Heart right ventricle (tissue), 16 donors: Measurements from ENCODE around the gene C9orf50. TPM values are rescaled to one million over a fixed set of nuclear protein-coding genes. Genes with fewer than 3 reads are reported as not detected.

Source experiments
- ATAC-seq, 8 donors: fragments of 200-7000 bp; cut with Tn5 transposase; one replicate each; pipeline ENCODE4 v1.9.1; 2020; ENCODE audit warnings: mild to moderate bottlenecking in 8 of 8, moderate library complexity in 8 of 8, moderate number of reproducible peaks in 1 of 8
- DNase-seq, 2 donors: peaks; one replicate each; pipeline ENCODE4 v3.0.0-alpha.2; 2020
- H3K27ac ChIP-seq, 10 donors: fragments of 200-600 bp; sonication (generic) in 2 of 10; one replicate each; pipeline versions ENCODE4 v1.5.0 to v1.8.0; 2020 to 2022; ENCODE audit warnings: mild to moderate bottlenecking in 3 of 10
- H3K27me3 ChIP-seq, 7 donors: fragments of 200-600 bp; one replicate each; pipeline ENCODE4 v1.8.0; 2021 to 2022; ENCODE audit warnings: mild to moderate bottlenecking in 2 of 7
- H3K36me3 ChIP-seq, 9 donors: fragments of 200-600 bp; sonication (generic) in 1 of 9; one replicate each; pipeline versions ENCODE4 v1.5.0 to v1.8.0; 2020 to 2022; ENCODE audit warnings: mild to moderate bottlenecking in 2 of 9
- H3K4me1 ChIP-seq, 9 donors: fragments of 200-600 bp; sonication (generic) in 1 of 9; one replicate each; pipeline versions ENCODE4 v1.5.0 to v1.8.0; 2020 to 2022; ENCODE audit warnings: mild to moderate bottlenecking in 4 of 9
- H3K4me3 ChIP-seq, 10 donors: fragments of 200-600 bp; sonication (generic) in 2 of 10; one replicate each; pipeline versions ENCODE4 v1.5.0 to v1.8.0; 2020 to 2022; ENCODE audit warnings: mild to moderate bottlenecking in 7 of 10, moderate library complexity in 2 of 10
- H3K9me3 ChIP-seq, 11 donors: fragments of 200-600 bp in 10 of 11; sonication (generic) in 2 of 11; one replicate each; pipeline versions ENCODE4 v1.5.0 to v1.8.0; 2013 to 2022; ENCODE audit warnings: mild to moderate bottlenecking in 2 of 11, control low read depth in 1 of 11, moderate library complexity in 1 of 11
- WGBS, 2 donors: extraction: QIAGEN DNeasy Blood & Tissue Kit; methylation state at CpG; one replicate each; pipeline ENCODE4 v1.1.7; 2013; ENCODE audit warnings: inconsistent platforms in 1 of 2; 5-methylcytosine and 5-hydroxymethylcytosine counted together
- intact Hi-C, 10 donors: fragments of 100-400 bp; cut with DNase I; formaldehyde crosslinking; loops; one replicate each; pipeline versions ENCODE4 v1.11.1 to v1.14.2; 2022
- polyA plus RNA-seq, 2 donors: library from polyadenylated mRNA; stranded (reverse); fragments of 200-250 nt; gene quantifications; one replicate each; pipeline ENCODE4 v1.2.3, GENCODE V29; 2013
- total RNA-seq, 10 donors: library from RNA; stranded (reverse); fragmentation: NEBNext Ultra II Directional in 3 of 10; extraction: Animal tissue kit (Norgen Biotek cat#: 25700) in 3 of 10; gene quantifications; one replicate each; pipeline versions ENCODE4 v1.2.1 to v1.2.4, GENCODE V29; 2021 to 2023
- TF ChIP-seq, protein P1 (sequence below), 9 donors: fragments of 200-600 bp; sonication (generic) in 2 of 9; IDR thresholded peaks; one replicate each; pipeline versions ENCODE4 v1.5.0 to v1.8.0; 2021 to 2022; ENCODE audit warnings: antibody characterized with exemption in 9 of 9, mild to moderate bottlenecking in 5 of 9, moderate library complexity in 1 of 9
- donor health status: Arrhythmogenic right ventricular cardiomyopathy.
- donor health status: ischemic (EF 13 %, LVEDD 7.1; RV severe dilation, severe dysfunction).
- donor health status: healthy with polysubstance abuse.
- donor health status: DM: no; HTN: yes; CAD: no.
- donor health status: DM: no; HTN: no; CAD: no.
- donor health status: ischemic (EF 25% LVEDD 6.9; RV normal size, moderate dysfunction).
- donor health status: ischemic (EF 25% LVEDD 5.7; RV mildly dilated, moderate dysfunction).
- donor health status: healthy.
- donor health status: DM: yes; HTN: yes; CAD: no.
- donor health status: Ischemic cardiomyopathy.
- donor health status: ischemic (EF 35%, LVEDD 5.7; RV mildly dilated, moderate dysfunction).
- donor health status: nonischemic (EF 11% LVEDD 7.7; RV severe dilation, severe dysfunction).
- donor health status: DM: yes; HTN: yes; CAD: no.
- donor health status: PGD.
- donor health status: ischemic (EF 29% LVEDD 5.4; RV normal size, mild dysfunction).
- donor health status: nonischemic (EF 23%, LVEDD 6.1; RV moderate dilation, normal function).

The C9orf50 gene
- total and polyA plus RNA-seq, 12 donors = not detected

DNA sequence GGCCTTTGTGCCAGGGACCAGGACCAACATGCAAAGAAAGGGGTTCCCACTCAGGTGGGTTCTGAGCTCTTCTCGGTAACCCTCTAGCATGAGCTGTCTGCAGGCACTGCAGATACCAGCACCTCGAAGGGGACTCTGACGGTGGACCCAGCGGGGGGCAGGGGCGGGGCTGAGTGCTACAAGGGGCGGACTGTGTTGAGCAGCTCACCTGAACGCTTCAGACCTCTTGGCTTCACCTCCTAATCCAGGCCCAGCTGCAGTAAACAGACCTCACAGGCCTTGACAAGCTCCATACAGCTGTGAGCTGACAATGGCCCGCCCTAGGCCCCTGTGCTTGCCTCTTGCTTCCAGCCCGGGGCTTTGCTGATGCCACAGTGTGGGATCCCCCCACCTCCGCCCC, 48.4 kb downstream of the C9orf50 start:
- no peak for DNase-seq
- Histone ChIP-seq H3K27ac (no peak overlapping the region), H3K36me3 (no peaks in the 10 kb centered on the region), H3K27me3 (peaks cover 0 to 23% (median 0%) of the 10 kb centered on the region in 7 donors), H3K4me1 (peaks cover 16 to 48% (median 29%) of the 10 kb centered on the region in 9 donors), H3K4me3 (no peak overlapping the region), H3K9me3 (peaks cover 0 to 8% (median 0%) of the 10 kb centered on the region in 11 donors)
- intact Hi-C loops = no loop called here
- TF ChIP-seq, protein P1, sequence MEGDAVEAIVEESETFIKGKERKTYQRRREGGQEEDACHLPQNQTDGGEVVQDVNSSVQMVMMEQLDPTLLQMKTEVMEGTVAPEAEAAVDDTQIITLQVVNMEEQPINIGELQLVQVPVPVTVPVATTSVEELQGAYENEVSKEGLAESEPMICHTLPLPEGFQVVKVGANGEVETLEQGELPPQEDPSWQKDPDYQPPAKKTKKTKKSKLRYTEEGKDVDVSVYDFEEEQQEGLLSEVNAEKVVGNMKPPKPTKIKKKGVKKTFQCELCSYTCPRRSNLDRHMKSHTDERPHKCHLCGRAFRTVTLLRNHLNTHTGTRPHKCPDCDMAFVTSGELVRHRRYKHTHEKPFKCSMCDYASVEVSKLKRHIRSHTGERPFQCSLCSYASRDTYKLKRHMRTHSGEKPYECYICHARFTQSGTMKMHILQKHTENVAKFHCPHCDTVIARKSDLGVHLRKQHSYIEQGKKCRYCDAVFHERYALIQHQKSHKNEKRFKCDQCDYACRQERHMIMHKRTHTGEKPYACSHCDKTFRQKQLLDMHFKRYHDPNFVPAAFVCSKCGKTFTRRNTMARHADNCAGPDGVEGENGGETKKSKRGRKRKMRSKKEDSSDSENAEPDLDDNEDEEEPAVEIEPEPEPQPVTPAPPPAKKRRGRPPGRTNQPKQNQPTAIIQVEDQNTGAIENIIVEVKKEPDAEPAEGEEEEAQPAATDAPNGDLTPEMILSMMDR (IDR thresholded peaks at IDR 0.05) = no peak
- no peak for ATAC-seq
- 88 to 96% methylated on average over 10 of the region's 10 CpGs for WGBS, 2 donors

DNA sequence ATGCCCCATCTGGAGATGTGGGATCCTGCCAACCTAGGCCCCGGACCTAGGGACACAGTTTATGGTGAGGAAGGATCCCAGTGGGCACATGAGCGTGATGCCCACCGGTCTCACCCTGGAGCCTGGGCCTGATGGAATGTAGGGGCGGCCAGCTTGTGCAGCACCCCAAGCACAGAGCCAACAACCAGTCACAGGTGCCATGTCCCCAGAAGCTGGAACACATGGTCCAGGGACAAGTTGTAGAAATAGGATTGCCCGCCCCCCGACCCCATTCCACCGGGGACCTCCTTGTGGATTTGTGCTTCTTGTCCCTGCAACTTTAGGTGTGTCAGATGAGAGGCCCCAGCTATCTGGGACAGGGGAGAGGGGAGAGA, 48.9 kb downstream of the C9orf50 start:
- Histone ChIP-seq H3K9me3 (peaks cover 0 to 5% (median 0%) of the 10 kb centered on the region in 11 donors), H3K27ac (no peak overlapping the region), H3K4me3 (no peak overlapping the region), H3K27me3 (peaks cover 0 to 27% (median 0%) of the 10 kb centered on the region in 7 donors), H3K36me3 (no peaks in the 10 kb centered on the region), H3K4me1 (peaks cover 16 to 48% (median 31%) of the 10 kb centered on the region in 9 donors)
- ATAC-seq = no peak
- DNase-seq = no peak
- intact Hi-C loops = no loop called here
- TF ChIP-seq, protein P1 (IDR thresholded peaks at IDR 0.05) = no peak
- WGBS, 2 donors = 94 to 97% methylated on average over 7 of the region's 7 CpGs

- Histone ChIP-seq H3K27ac (peak overlapping the region in 9 of 10 donors; percentile 15 to 82 (median 70)), H3K4me3 (no peak overlapping the region), H3K27me3 (peaks cover 0 to 32% (median 0%) of the 10 kb centered on the region in 7 donors), H3K9me3 (peaks cover 0 to 5% (median 0%) of the 10 kb centered on the region in 11 donors), H3K4me1 (peaks cover 12 to 42% (median 29%) of the 10 kb centered on the region in 9 donors), H3K36me3 (no peaks in the 10 kb centered on the region)
- intact Hi-C loops = no loop called here
- 73 to 77% methylated on average over 13 of the region's 13 CpGs for WGBS, 2 donors
- DNase-seq (no peak), ATAC-seq (no peak)
- TF ChIP-seq, protein P1 (IDR thresholded peaks at IDR 0.05) = no peak
Measured at GRCh38 chr9:129571298-129572051, 49.4 kb downstream of the C9orf50 start.

DNA sequence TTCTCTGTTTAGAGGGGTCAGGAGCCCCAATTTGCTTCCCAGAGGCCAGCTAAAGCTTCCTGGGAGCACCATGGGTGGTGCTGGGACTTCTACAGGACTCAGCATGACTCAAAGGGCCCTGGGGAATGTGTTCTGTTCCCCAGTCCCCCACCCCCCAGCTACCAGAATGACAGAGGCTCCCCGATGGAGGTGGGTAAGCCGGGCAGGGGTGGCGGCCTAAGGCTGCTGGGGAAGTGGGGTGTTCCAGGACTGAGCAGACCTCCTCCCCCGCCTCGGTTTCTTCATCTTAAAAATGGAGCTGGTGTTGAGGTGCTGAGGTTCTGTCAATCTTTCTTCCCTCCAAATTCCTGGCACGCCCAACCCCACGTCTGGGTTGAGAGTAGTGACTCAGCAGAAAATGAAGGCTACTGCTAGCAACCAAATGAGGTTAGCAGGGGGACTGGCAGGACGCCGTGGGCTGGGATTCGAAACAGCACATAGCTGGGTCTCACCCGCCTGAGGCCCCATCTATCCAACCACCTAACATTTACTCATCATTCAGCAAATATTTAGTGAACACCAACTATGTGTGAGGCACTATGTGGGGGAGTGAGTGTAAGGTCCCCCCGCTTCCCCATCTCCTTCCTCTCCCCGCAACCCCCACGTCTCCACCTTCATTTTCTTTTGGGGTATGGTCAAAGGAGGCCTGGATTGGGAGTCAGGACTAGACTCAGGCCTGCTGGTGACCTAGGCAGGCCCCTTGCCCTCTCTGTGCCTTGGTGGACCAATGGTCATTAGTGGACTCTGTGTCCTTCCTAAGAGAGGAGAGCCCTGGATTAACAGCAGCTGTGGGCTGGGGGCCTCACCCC, 50.2 kb downstream of the C9orf50 start:
- intact Hi-C loops = no loop called here
- H3K36me3 ChIP-seq = no peaks in the 10 kb centered on the region
- peak in 6 of 8 donors; percentile 11 to 41 (median 32) for ATAC-seq
- peak; percentile 47 to 50 for DNase-seq
- H3K9me3 ChIP-seq = peaks cover 0 to 5% (median 0%) of the 10 kb centered on the region in 11 donors
- 67 to 70% methylated on average over 14 of the region's 14 CpGs for WGBS, 2 donors
- H3K4me1 ChIP-seq = peaks cover 12 to 41% (median 29%) of the 10 kb centered on the region in 9 donors
- TF ChIP-seq, protein P1 (IDR thresholded peaks at IDR 0.05) = no peak
- peak overlapping the region in 9 of 10 donors; percentile 15 to 82 (median 70) for H3K27ac ChIP-seq
- H3K27me3 ChIP-seq = peaks cover 0 to 32% (median 0%) of the 10 kb centered on the region in 7 donors
- no peak overlapping the region for H3K4me3 ChIP-seq
